Activated T-helper 17 cell treated with anti-CD3 and anti-CD28 coated beads, Interleukin-2, amount 50 U/mL, for 72 hours (primary cell): Measurements from ENCODE around the gene MRE11. TPM values are rescaled to one million over a fixed set of nuclear protein-coding genes. Genes with fewer than 3 reads are reported as not detected.
"Not testable (repeated sequence)": the region's sequence is repeated elsewhere in the genome, so short reads cannot be mapped to it uniquely, and the experiment has no call there.

Experiments used
- ATAC-seq: fragments of 150-1000 bp; cut with Tn5 transposase; replicated peaks from 2 replicates; pipeline ENCODE4 v1.10.0; 2021; ENCODE audit warnings: mild to moderate bottlenecking, moderate library complexity
- H3K27ac Mint-ChIP-seq: one replicate; pipeline ENCODE4 v1.8.0; 2022; ENCODE audit warnings: mixed read lengths
- H3K27me3 Mint-ChIP-seq: one replicate; pipeline ENCODE4 v1.8.0; 2022; ENCODE audit warnings: mixed read lengths
- H3K36me3 Mint-ChIP-seq: one replicate; pipeline ENCODE4 v1.8.0; 2022; ENCODE audit warnings: low read depth, mild to moderate bottlenecking, mixed read lengths
- H3K4me1 Mint-ChIP-seq: one replicate; pipeline ENCODE4 v1.8.0; 2022; ENCODE audit warnings: mixed read lengths
- H3K4me3 Mint-ChIP-seq: one replicate; pipeline ENCODE4 v1.8.0; 2022; ENCODE audit warnings: mild to moderate bottlenecking, mixed read lengths
- H3K9me3 Mint-ChIP-seq: one replicate; pipeline ENCODE4 v1.8.0; 2022; ENCODE audit warnings: mixed read lengths
- total RNA-seq, 2 donors: library from RNA; stranded (reverse); gene quantifications; one replicate each; pipeline ENCODE4 v1.2.3, GENCODE V29; 2022

MRE11 gene
- total RNA-seq, 2 donors from 2014 or later: 51.1 to 51.9 TPM

GRCh38 chr11:94423507-94423906 lies 70.1 kb downstream of the MRE11 start:
- no peaks in the 10 kb centered on the region for H3K27me3 Mint-ChIP-seq
- no peak overlapping the region for H3K4me3 Mint-ChIP-seq
- peaks cover 85% of the 10 kb centered on the region for H3K36me3 Mint-ChIP-seq
- H3K4me1 Mint-ChIP-seq: peaks cover 15% of the 10 kb centered on the region
- no peak for ATAC-seq
- no peak overlapping the region for H3K27ac Mint-ChIP-seq
- H3K9me3 Mint-ChIP-seq: no peaks in the 10 kb centered on the region

- no peaks in the 10 kb centered on the region for H3K4me1 Mint-ChIP-seq
- H3K36me3 Mint-ChIP-seq: peaks cover 62% of the 10 kb centered on the region
- ATAC-seq: no peak
- no peak overlapping the region for H3K27ac Mint-ChIP-seq
- H3K9me3 Mint-ChIP-seq: no peaks in the 10 kb centered on the region
- H3K27me3 Mint-ChIP-seq: no peaks in the 10 kb centered on the region
- no peak overlapping the region for H3K4me3 Mint-ChIP-seq
Observed at GRCh38 chr11:94418123-94418765, 75.4 kb downstream of the MRE11 start.

- no peak overlapping the region for H3K27ac Mint-ChIP-seq
- no peaks in the 10 kb centered on the region for H3K9me3 Mint-ChIP-seq
- no peaks in the 10 kb centered on the region for H3K4me1 Mint-ChIP-seq
- no peak overlapping the region for H3K4me3 Mint-ChIP-seq
- ATAC-seq: no peak
- no peaks in the 10 kb centered on the region for H3K27me3 Mint-ChIP-seq
- H3K36me3 Mint-ChIP-seq: peaks cover 62% of the 10 kb centered on the region
Observed at GRCh38 chr11:94417386-94417987, 76.2 kb downstream of the MRE11 start.

- peaks cover 24% of the 10 kb centered on the region for H3K9me3 Mint-ChIP-seq
- H3K36me3 Mint-ChIP-seq: no peaks in the 10 kb centered on the region
- peaks cover 8% of the 10 kb centered on the region for H3K4me1 Mint-ChIP-seq
- peaks cover 18% of the 10 kb centered on the region for H3K27me3 Mint-ChIP-seq
- no peak overlapping the region for H3K27ac Mint-ChIP-seq
- H3K4me3 Mint-ChIP-seq: no peak overlapping the region
- no peak for ATAC-seq
Observed at GRCh38 chr11:94405062-94405833, 88.4 kb downstream of the MRE11 start.

DNA sequence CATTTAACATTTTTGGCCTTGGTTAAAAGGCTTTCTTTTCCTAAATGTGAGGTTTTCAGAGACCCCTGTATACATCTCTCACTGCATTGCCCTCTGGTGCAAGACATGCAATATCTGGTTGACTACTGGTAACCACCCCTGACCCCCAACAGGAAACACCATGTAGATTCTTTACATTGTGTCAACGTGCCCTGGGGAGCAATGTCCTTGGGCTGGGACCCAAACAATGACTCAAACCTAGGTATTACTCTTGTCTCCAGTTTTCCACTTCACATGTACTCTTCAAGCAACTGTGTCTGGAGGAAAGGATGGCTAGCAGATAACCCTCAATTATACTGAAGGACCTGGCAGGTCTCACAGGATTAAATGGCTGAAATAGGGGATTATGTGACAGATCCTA lies 91.3 kb downstream of the MRE11 start:
- no peak for ATAC-seq
- H3K27me3 Mint-ChIP-seq: peaks cover 43% of the 10 kb centered on the region
- peaks cover 10% of the 10 kb centered on the region for H3K9me3 Mint-ChIP-seq

DNA sequence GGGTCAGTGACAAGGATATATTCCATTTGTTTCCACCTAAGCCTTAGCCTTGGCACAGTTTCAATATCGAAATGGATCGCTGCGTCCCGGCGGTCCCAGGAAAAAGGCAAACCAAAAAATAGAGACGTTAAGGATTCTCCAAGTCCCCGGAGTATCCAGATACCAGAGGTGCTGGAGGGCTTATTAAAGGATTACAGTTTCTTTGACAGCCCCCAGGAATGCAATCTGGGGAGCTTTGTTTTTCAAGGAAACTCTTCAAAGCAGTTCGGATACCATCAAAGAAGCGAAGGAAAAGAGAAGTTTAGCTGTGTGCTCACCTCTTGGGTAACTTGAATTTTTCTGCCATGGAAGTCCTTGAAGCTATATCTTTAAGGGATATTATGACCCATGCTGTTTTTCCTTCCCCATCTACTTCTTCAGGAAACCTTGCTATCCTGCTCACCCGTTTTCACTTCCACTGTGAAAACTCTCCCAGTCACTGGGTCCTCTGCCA lies 91.8 kb downstream of the MRE11 start:
- H3K36me3 Mint-ChIP-seq: no peaks in the 10 kb centered on the region
- peaks cover 8% of the 10 kb centered on the region for H3K4me1 Mint-ChIP-seq
- no peak overlapping the region for H3K27ac Mint-ChIP-seq
- no peak overlapping the region for H3K4me3 Mint-ChIP-seq
- no peak for ATAC-seq
- peaks cover 6% of the 10 kb centered on the region for H3K9me3 Mint-ChIP-seq
- peaks cover 43% of the 10 kb centered on the region for H3K27me3 Mint-ChIP-seq

More for the DNA sequence above, 91.3 kb downstream of the MRE11 start:
- no peak overlapping the region for H3K27ac Mint-ChIP-seq
- no peak overlapping the region for H3K4me3 Mint-ChIP-seq
- no peaks in the 10 kb centered on the region for H3K36me3 Mint-ChIP-seq
- H3K4me1 Mint-ChIP-seq: peaks cover 8% of the 10 kb centered on the region

GRCh38 chr11:94400839-94401772 lies 92.5 kb downstream of the MRE11 start, which contains the start of gene GPR83:
Gene GPR83 (minus strand): TSS chr11:94401419. CDS start chr11:94401247, 172 bp downstream.
- H3K4me1 Mint-ChIP-seq: peaks cover 8% of the 10 kb centered on the region
- H3K4me3 Mint-ChIP-seq: no peak within 1 kb of the TSS
- H3K27me3 Mint-ChIP-seq: peaks cover 43% of the 10 kb centered on the region
- no peak for ATAC-seq
- H3K9me3 Mint-ChIP-seq: peaks cover 4% of the 10 kb centered on the region
- no peak within 1 kb of the TSS for H3K27ac Mint-ChIP-seq
- H3K36me3 Mint-ChIP-seq: no peaks in the 10 kb centered on the region

DNA sequence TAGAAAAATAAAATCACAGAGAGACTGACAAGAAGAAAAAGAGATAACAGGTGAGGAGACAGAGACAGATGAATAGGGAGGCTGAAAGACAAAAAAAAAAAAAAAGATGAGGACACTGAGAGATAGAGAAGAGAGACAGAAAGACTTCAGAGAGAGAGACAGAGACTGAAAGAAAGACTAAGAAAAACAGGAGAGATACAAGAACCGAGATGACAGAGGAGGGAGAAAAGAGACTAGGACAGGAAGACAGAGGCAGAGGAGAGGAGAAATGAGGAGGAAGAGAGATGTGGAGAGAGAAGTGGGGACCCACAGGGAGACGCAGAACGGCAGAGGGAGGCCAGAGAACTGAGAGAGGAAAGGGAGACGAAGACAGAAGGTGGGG lies 93.2 kb downstream of the MRE11 start:
- Mint-ChIP-seq H3K36me3 (no peaks in the 10 kb centered on the region), H3K4me3 (no peak overlapping the region), H3K4me1 (peaks cover 8% of the 10 kb centered on the region), H3K27me3 (peaks cover 43% of the 10 kb centered on the region), H3K9me3 (no peaks in the 10 kb centered on the region), H3K27ac (no peak overlapping the region)
- no peak for ATAC-seq

- no peaks in the 10 kb centered on the region for H3K36me3 Mint-ChIP-seq
Observed at GRCh38 chr11:94400050-94400449, 93.6 kb downstream of the MRE11 start.

DNA sequence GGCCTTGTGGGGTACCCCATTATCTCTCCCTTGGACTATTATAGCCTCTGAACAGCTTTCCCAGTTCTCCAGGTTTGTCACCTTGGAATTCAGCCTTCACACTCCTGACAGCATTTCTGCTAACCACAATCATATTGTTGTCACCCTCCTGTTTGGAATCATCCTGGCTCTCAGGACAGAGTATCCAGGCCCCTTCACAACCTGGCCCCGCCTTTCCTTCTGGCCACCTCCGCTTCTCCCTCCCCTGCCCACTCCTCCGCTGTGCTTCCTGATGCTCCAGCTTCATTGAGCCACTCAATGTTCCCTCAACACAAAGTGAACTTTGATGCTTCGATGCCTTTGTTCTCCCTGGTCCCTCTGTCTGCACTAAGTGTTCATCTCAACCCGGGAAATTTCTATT lies 95.5 kb downstream of the MRE11 start:
- Mint-ChIP-seq H3K27me3 (peaks cover 46% of the 10 kb centered on the region), H3K4me3 (no peak overlapping the region), H3K9me3 (no peaks in the 10 kb centered on the region), H3K36me3 (no peaks in the 10 kb centered on the region), H3K4me1 (peaks cover 8% of the 10 kb centered on the region), H3K27ac (no peak overlapping the region)
- ATAC-seq: no peak

More at GRCh38 chr11:94400050-94400449, 93.6 kb downstream of the MRE11 start:
- Mint-ChIP-seq H3K27ac (no peak overlapping the region), H3K4me3 (no peak overlapping the region), H3K27me3 (peaks cover 47% of the 10 kb centered on the region), H3K9me3 (no peaks in the 10 kb centered on the region), H3K4me1 (peaks cover 8% of the 10 kb centered on the region)
- no peak for ATAC-seq

DNA sequence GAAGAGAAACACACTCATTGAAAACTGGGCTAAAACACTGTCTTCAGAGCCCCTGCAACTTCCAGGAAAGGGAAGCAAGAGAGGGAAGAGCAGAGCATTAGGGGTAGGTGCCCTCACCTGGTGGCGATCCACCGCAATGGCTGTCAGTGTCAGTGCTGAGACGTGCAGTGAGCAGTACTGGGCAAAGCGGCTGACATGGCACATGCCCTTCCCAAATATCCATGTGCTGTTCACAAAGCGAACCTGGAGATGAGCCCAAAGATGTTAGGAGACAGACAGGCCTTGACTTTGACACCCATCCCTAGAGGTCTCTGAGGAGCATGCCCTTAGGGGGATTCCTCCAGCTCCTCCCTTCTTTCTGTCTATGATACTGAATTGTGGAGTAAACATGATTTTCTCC lies 97.4 kb downstream of the MRE11 start:
- Mint-ChIP-seq H3K27me3 (peaks cover 38% of the 10 kb centered on the region), H3K4me3 (no peak overlapping the region), H3K27ac (no peak overlapping the region), H3K9me3 (no peaks in the 10 kb centered on the region), H3K36me3 (no peaks in the 10 kb centered on the region), H3K4me1 (peaks cover 8% of the 10 kb centered on the region)
- no peak for ATAC-seq

DNA sequence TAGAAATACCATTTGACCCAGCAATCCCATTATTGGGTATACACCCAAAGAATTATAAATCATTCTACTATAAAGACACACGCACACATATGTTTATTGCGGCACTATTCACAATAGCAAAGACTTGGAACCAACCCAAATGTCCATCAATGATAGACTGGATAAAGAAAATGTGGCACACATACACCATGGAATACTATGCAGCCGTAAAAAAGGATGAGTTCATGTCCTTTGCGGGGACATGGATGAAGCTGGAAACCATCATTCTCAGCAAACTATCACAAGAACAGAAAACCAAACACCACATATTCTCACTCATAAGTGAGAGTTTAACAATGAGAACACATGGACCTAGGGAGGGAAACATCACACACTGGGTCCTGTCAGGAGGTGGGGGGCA lies 101.7 kb downstream of the MRE11 start:
- H3K9me3 Mint-ChIP-seq, H3K27ac Mint-ChIP-seq, H3K36me3 Mint-ChIP-seq, H3K4me1 Mint-ChIP-seq, H3K4me3 Mint-ChIP-seq, H3K27me3 Mint-ChIP-seq, ATAC-seq: not testable (repeated sequence)

DNA sequence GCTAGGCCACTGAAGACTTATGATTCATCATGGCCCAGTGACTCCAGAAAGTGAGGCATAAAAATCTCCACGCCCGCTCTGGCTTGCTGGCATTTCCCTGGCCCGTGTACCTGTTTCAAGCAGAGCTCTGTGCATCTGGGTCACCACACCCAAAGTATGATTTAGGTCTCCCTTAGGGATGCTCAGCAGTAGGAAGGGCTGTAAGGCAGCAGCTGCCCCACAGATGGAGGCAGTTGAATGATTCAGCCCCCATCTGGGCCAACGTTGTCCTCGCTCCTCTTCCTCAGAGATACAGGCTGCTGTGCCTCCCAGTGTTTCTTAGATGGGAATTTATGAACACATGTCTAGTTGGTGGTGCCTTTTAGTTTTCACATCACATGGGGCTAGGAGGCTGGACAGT lies 114.0 kb downstream of the MRE11 start:
- H3K4me1 Mint-ChIP-seq: no peaks in the 10 kb centered on the region
- ATAC-seq: no peak
- H3K36me3 Mint-ChIP-seq: no peaks in the 10 kb centered on the region
- H3K4me3 Mint-ChIP-seq: no peak overlapping the region
- H3K9me3 Mint-ChIP-seq: no peaks in the 10 kb centered on the region
- peaks cover 4% of the 10 kb centered on the region for H3K27me3 Mint-ChIP-seq
- no peak overlapping the region for H3K27ac Mint-ChIP-seq

DNA sequence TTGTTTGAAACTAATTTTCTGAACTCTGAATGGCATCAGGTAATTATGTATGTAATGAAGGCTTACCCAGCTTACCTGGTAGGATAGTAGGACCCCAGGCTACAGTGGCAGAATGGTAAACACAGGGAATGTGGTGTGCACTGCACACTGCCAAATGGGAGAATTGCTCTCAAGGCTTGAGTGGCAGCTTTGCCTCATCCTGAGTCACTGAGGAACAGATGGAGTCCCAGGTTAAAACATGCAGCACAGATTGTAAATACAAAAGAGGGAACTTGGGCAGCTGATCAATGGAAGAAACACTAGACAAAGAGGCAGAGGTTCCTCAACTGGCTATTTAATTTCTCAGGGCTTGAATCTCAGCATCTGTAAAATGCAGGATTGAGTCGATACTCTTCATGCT lies 116.8 kb downstream of the MRE11 start:
- H3K9me3 Mint-ChIP-seq: no peaks in the 10 kb centered on the region
- H3K4me3 Mint-ChIP-seq: no peak overlapping the region
- H3K36me3 Mint-ChIP-seq: no peaks in the 10 kb centered on the region
- no peaks in the 10 kb centered on the region for H3K4me1 Mint-ChIP-seq
- no peak for ATAC-seq
- no peaks in the 10 kb centered on the region for H3K27me3 Mint-ChIP-seq
- H3K27ac Mint-ChIP-seq: no peak overlapping the region
